ENCODE results near the gene RTEL1.
"Not testable (repeated sequence)": the region's sequence is repeated elsewhere in the genome, so short reads cannot be mapped to it uniquely, and the experiment has no call there.

The RTEL1 gene

GRCh38 chr20:63657937-63658748 is at the start of gene RTEL1:
Gene RTEL1 (plus strand): TSS chr20:63658312. CDS start chr20:63659403, 1,091 bp downstream.
- TF ChIP-seq CTCF (conservative IDR thresholded peaks at IDR 0.05; ENCODE audit: low read depth, low read length) = no peak
- peak within 1 kb of the TSS; percentile 96 for H3K4me3 ChIP-seq (ENCODE audit: low read depth, low read length)
- DNase-seq (ENCODE audit: low read depth) = peak; percentile 96

DNA sequence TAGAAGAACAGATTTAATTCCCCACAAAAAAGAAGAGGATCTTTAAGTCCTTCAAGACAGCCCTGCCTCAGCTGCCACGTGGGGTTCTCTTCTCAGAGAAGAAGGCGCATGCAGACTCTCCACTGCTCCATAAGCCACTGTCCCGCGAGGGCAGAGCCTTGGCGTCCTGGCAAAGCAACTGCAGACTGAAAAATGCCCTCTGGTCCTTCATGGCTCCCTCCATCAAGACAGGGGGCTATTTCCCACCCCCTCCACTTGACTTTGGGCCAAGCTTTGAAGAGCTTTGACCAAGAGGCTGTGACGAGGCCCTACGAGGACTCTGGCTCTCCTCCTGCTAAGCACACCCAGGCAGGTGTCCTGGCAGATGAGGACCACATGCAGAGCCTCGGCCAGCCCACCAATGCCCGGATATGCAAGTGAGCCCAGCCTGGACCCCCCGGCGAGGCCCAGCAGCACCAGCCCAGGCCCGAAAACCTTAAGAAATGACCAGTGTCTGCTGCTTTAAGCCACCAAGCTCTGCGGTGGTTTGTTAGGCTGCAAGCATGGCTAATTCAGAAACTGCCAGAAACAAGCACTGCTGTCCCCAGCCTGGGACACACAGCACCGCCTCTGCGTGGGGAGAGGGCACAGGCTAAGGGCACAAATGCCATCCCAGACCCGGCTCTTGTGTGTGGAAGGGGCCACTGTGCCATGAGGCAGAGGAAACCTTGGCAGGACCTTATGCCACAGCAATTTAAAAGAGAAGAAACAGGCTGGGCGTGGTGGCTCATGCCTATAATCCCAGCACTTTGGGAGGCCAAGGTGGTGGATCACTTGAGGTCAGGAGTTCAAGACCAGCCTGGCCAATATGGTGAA is 47.3 kb upstream of the RTEL1 start:
- no peak overlapping the region for H3K4me3 ChIP-seq (ENCODE audit: low read depth, low read length)
- no peak for DNase-seq (ENCODE audit: low read depth)
- TF ChIP-seq CTCF (conservative IDR thresholded peaks at IDR 0.05; ENCODE audit: low read depth, low read length) = no peak

GRCh38 chr20:63611646-63612045 is 46.5 kb upstream of the RTEL1 start:
- peak; percentile 24 for DNase-seq (ENCODE audit: low read depth)
- no peak overlapping the region for H3K4me3 ChIP-seq (ENCODE audit: low read depth, low read length)
- TF ChIP-seq CTCF (conservative IDR thresholded peaks at IDR 0.05; ENCODE audit: low read depth, low read length) = no peak

- no peak overlapping the region for H3K4me3 ChIP-seq (ENCODE audit: low read depth, low read length)
- DNase-seq (ENCODE audit: low read depth) = no peak
- TF ChIP-seq CTCF (conservative IDR thresholded peaks at IDR 0.05; ENCODE audit: low read depth, low read length) = no peak
Observed at GRCh38 chr20:63612276-63612931, 45.7 kb upstream of the RTEL1 start.

- TF ChIP-seq CTCF (conservative IDR thresholded peaks at IDR 0.05; ENCODE audit: low read depth, low read length) = peak; percentile 47
- not testable (repeated sequence) for H3K4me3 ChIP-seq (ENCODE audit: low read depth, low read length)
- peak; percentile 34 for DNase-seq (ENCODE audit: low read depth)
Observed at GRCh38 chr20:63613863-63614594, 44.1 kb upstream of the RTEL1 start.

DNA sequence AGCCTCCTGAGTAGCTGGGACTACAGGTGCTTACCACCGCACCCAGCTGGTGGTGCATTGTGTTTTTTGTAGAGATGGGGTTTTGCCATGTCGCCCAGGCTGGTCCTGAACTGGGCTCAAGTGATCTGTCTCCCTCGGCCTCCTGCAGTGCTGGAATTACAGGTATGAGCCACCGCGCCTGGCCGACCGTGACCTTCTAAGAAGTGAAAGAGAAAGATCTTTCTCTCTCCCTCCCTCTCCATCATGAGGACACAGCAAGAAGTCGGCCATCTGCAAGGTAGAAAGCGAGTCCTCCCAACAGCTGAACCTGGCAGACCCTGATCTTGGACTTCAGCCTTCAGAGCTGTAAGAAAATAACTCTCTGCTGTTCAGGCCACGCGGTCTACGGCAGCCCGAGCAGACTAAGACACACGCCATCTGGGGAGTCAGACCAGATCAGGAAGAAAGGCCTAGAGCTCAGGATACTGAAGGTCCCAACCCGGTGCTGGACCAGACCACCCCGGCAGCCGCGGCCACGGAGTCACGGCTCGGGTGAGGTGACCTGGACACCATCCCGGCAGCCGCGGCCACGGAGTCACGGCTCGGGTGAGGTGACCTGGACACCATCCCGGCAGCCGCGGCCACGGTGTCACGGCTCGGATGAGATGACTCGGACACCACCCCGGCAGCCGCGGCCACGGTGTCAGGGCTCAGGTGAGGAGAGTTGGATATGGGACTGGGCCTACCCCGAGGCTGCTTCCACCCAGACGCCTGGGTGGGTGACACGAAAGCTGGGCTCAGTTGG is 40.8 kb upstream of the RTEL1 start:
- DNase-seq (ENCODE audit: low read depth) = no peak
- no peak overlapping the region for H3K4me3 ChIP-seq (ENCODE audit: low read depth, low read length)
- no peak for TF ChIP-seq CTCF (conservative IDR thresholded peaks at IDR 0.05; ENCODE audit: low read depth, low read length)

Data from choroid plexus epithelial cell (primary cell).